HG03280 (cell line): ENCODE data around the gene ARHGAP10.

Experiments
- ATAC-seq: cut with Tn5 transposase; IDR thresholded peaks from one replicate; pipeline ENCODE4 v1.9.1; 2021; ENCODE audit warnings: mild to moderate bottlenecking, moderate library complexity; ENCODE audit not compliant: unreplicated experiment

Gene ARHGAP10

GRCh38 chr4:147824316-147824715, 92.4 kb downstream of the ARHGAP10 start:
- ATAC-seq = no peak

- ATAC-seq = no peak
Observed at GRCh38 chr4:147824884-147825283, 93.0 kb downstream of the ARHGAP10 start.

- ATAC-seq = no peak
Observed at GRCh38 chr4:147825451-147826287, 93.8 kb downstream of the ARHGAP10 start.

GRCh38 chr4:147826288-147826646, 94.4 kb downstream of the ARHGAP10 start:
- no peak for ATAC-seq

- ATAC-seq = no peak
Observed at GRCh38 chr4:147828331-147828905, 96.5 kb downstream of the ARHGAP10 start.

- no peak for ATAC-seq
Observed at GRCh38 chr4:147829401-147830101, 97.7 kb downstream of the ARHGAP10 start.

- no peak for ATAC-seq
Observed at GRCh38 chr4:147830102-147830463, 98.2 kb downstream of the ARHGAP10 start.

- ATAC-seq = no peak
Observed at GRCh38 chr4:147830987-147831386, 99.1 kb downstream of the ARHGAP10 start.

- ATAC-seq = no peak
Observed at GRCh38 chr4:147831551-147832171, 99.8 kb downstream of the ARHGAP10 start.

- ATAC-seq = no peak
Observed at GRCh38 chr4:147833254-147833653, 101.4 kb downstream of the ARHGAP10 start.

GRCh38 chr4:147833741-147834140, 101.9 kb downstream of the ARHGAP10 start:
- no peak for ATAC-seq

GRCh38 chr4:147834480-147834879, 102.6 kb downstream of the ARHGAP10 start:
- no peak for ATAC-seq

GRCh38 chr4:147836807-147837206, 104.9 kb downstream of the ARHGAP10 start:
- ATAC-seq = peak; percentile 47

GRCh38 chr4:147837435-147837834, 105.5 kb downstream of the ARHGAP10 start:
- ATAC-seq = no peak

GRCh38 chr4:147837854-147838253, 106.0 kb downstream of the ARHGAP10 start:
- ATAC-seq = no peak

GRCh38 chr4:147839200-147839599, 107.3 kb downstream of the ARHGAP10 start:
- ATAC-seq = no peak

- ATAC-seq = no peak
Observed at GRCh38 chr4:147839663-147840062, 107.8 kb downstream of the ARHGAP10 start.

GRCh38 chr4:147840838-147841738, 109.2 kb downstream of the ARHGAP10 start:
- peak; percentile 47 for ATAC-seq

- ATAC-seq = no peak
Observed at GRCh38 chr4:147842573-147842972, 110.7 kb downstream of the ARHGAP10 start.

- no peak for ATAC-seq
Observed at GRCh38 chr4:147843162-147843561, 111.3 kb downstream of the ARHGAP10 start.
